GM06990 (cell line): ENCODE measurements around the gene UBE2F.

Source experiments
- DNase-seq: peaks from one replicate; pipeline ENCODE4 v3.0.0-alpha.2; 2011; ENCODE audit not compliant: insufficient read length; ENCODE audit errors: extremely low read depth
- H3K27me3 ChIP-seq: replicated peaks from 2 replicates; pipeline ENCODE4 v1.6.0; 2011; ENCODE audit warnings: low read length; ENCODE audit not compliant: control insufficient read depth, insufficient read depth
- H3K36me3 ChIP-seq: 2 replicates; pipeline ENCODE4 v1.5.1; 2011; ENCODE audit warnings: low read length; ENCODE audit not compliant: control insufficient read depth, insufficient read depth
- H3K4me3 ChIP-seq: replicated peaks from 2 replicates; pipeline ENCODE4 v1.5.1; 2011; ENCODE audit warnings: low read depth, mild to moderate bottlenecking, control low read depth, low read length
- CTCF ChIP-seq: IDR thresholded peaks from 2 replicates; pipeline ENCODE4 v1.5.1; 2011; ENCODE audit warnings: low read length, control low read depth, mild to moderate bottlenecking, inconsistent platforms; ENCODE audit not compliant: insufficient read depth, poor library complexity, severe bottlenecking

The UBE2F gene

DNA sequence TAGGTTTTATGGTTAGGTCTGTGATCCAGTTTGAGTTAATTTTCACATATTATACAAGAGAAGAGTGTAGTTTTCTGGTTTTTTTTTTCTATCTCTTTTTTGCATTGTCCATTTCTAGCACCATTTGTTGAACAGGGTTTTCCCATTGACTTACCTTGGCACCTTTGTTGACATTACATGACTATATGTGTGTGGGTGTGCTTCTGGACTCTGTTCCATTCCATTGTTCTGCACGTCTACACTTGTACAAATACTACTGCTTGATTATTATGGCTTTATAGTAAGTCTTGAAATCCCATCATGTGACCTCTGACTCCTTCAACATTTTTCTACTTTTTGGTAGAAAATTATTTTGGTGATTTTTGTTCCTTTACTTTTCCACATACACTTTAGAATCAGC, 38.7 kb downstream of the UBE2F start:
- Histone ChIP-seq H3K27me3 (no peaks in the 10 kb centered on the region), H3K36me3 (no peaks in the 10 kb centered on the region; the same call in 1 of the 2 replicates), H3K4me3 (no peak overlapping the region)
- no peak for TF ChIP-seq CTCF
- no peak for DNase-seq

DNA sequence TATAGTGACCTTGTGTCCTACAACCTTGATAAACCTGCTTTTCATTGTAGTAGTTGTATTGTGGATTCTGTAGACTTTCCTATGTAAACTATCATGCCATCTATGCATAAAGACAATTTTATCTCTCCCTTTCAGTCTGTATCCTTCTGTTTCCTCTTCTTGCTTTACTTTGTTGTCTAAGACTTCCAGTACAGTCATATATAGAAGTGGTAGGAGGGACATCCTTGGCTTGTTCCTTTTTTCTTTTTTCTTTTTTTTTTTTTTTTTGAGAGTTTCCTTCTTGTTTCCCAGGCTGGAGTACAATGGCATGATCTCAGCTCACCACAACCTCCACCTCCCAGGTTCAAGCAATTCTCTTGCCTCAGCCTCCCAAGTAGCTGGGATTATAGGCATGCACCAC, 39.7 kb downstream of the UBE2F start:
- Histone ChIP-seq H3K27me3 (no peaks in the 10 kb centered on the region), H3K4me3 (no peak overlapping the region), H3K36me3 (no peaks in the 10 kb centered on the region; the same call in 1 of the 2 replicates)
- DNase-seq, result no peak
- no peak for TF ChIP-seq CTCF

GRCh38 chr2:238007924-238008323, 41.1 kb downstream of the UBE2F start:
- no peak for TF ChIP-seq CTCF
- no peaks in the 10 kb centered on the region for H3K27me3 ChIP-seq
- no peak for DNase-seq

DNA sequence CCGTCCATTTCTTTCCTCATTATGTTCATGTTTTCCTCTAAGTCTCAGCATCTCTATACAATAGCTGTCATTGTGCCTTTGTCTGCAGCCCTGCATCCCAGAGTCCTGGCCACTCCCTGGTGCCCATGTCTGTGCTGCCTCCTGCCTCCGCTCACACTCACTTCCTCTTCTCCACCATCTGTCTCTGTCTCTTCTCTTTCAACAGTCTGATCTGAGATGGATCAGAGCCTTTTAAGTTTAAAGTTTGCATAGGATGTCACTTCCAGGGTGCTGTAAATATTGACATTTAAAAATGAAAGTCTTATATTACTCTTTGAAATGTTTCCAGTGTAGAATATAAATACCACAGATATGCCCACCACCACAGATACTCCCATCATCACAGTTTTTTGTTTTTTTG, 42.7 kb downstream of the UBE2F start:
- Histone ChIP-seq H3K4me3 (no peak overlapping the region), H3K36me3 (peaks cover 1% of the 10 kb centered on the region), H3K27me3 (no peaks in the 10 kb centered on the region)
- DNase-seq, result no peak
- TF ChIP-seq CTCF, result no peak

More at GRCh38 chr2:238007924-238008323, 41.1 kb downstream of the UBE2F start:
- Histone ChIP-seq H3K4me3 (no peak overlapping the region), H3K36me3 (peaks cover 1% of the 10 kb centered on the region)

DNA sequence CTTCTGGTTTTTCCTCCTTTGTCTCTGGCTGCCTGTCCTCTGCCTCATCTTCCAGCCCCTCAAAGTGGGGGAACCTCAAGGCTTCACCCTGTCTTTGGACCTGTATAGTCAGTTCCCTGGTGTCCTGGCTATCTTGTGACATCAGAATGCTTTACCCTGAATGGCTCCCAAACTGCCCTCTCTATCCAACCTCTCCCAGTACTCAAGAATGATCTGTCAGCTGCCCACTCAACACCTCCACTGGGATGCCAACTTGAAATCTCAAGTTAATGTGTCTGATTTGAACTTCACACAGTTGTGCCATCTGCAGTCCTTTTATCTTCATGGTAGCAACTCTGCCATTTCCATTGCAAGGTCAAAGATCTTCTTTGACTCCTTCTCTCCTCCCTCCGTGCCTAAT, 43.8 kb downstream of the UBE2F start:
- no peak for TF ChIP-seq CTCF
- H3K4me3 ChIP-seq, result no peak overlapping the region
- H3K27me3 ChIP-seq, result no peaks in the 10 kb centered on the region
- peaks cover 1% of the 10 kb centered on the region; the same call in 1 of the 2 replicates for H3K36me3 ChIP-seq
- DNase-seq, result no peak

- TF ChIP-seq CTCF, result no peak
- DNase-seq, result no peak
- H3K27me3 ChIP-seq, result no peaks in the 10 kb centered on the region
These were observed 47.0 kb downstream of the UBE2F start for GRCh38 chr2:238013806-238014205.

More at GRCh38 chr2:238013806-238014205, 47.0 kb downstream of the UBE2F start:
- Histone ChIP-seq H3K4me3 (no peak overlapping the region), H3K36me3 (peaks cover 1% of the 10 kb centered on the region)
